ENCODE results near the gene NPY4R2. TPM values are rescaled to one million over a fixed set of nuclear protein-coding genes. Genes with fewer than 3 reads are reported as not detected.
"Not testable (repeated sequence)": the region's sequence is repeated elsewhere in the genome, so short reads cannot be mapped to it uniquely, and the experiment has no call there.

NPY4R2 gene
- total and polyA plus RNA-seq, 2 experiments from 2014 or later, result 0.20 TPM; not detected in 1

DNA sequence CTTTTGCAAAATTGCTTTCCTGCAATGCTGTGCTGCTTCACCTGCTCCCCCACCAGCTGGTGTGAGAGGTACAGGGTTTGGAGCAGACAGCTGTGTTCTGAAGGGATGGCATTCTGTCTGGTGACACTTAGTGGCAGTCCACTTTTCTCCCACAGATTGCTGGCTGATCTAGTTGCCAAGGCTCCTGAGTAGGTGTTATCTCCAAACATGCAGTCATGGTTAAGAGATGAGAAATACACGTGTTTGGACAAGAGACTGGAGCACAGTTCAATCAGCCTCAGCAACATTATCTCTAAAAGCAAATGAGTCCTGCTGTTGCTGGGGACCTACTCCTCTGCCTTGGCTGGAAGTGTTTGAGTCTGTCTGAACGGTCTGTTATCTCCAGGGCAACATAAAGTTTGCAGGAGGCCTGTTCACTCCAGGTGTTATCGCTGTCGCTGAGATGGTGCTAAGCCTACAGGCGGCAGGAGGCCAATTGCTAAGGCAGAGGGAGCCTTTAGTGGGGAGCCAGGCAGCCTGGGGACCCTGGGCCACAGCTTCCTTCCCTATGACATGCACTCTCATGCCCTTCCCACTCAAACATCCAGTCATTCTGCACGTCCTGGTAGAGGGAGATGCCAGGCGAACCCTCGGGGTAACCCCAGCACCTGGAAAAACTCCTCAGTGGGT lies 24.0 kb downstream of the NPY4R2 start:
- H3K27ac ChIP-seq, result peak overlapping the region; percentile 34
- not testable (repeated sequence) for H2AFZ ChIP-seq; H3K27me3 ChIP-seq; H3K36me3 ChIP-seq (replicated peaks; ENCODE audit: insufficient read depth, low read depth); H3K79me2 ChIP-seq; H3K4me3 ChIP-seq; H3K9me3 ChIP-seq (ENCODE audit: low read depth); H4K20me1 ChIP-seq (ENCODE audit: insufficient read depth, poor library complexity, severe bottlenecking); H3K9me2 ChIP-seq (replicated peaks; ENCODE audit: insufficient read depth); H3K4me2 ChIP-seq; H3K4me1 ChIP-seq (ENCODE audit: insufficient read depth)
- DNase-seq (ENCODE audit: low spot score), result peak; percentile 53
- 30% methylated on average over 2 of the region's 8 CpGs for WGBS (ENCODE audit: low lambda C conversion rate, missing lambda C conversion rate)

- H3K4me2 ChIP-seq; H4K20me1 ChIP-seq (ENCODE audit: insufficient read depth, poor library complexity, severe bottlenecking); H3K4me1 ChIP-seq (ENCODE audit: insufficient read depth); H3K36me3 ChIP-seq (replicated peaks; ENCODE audit: insufficient read depth, low read depth); DNase-seq (ENCODE audit: low spot score); H3K27ac ChIP-seq; H3K79me2 ChIP-seq; H3K9me3 ChIP-seq (ENCODE audit: low read depth); H2AFZ ChIP-seq; H3K4me3 ChIP-seq; H3K9me2 ChIP-seq (replicated peaks; ENCODE audit: insufficient read depth); H3K27me3 ChIP-seq: not testable (repeated sequence)
- 60% methylated on average over 1 of the region's 4 CpGs for WGBS (ENCODE audit: low lambda C conversion rate, missing lambda C conversion rate)
These were observed 24.9 kb downstream of the NPY4R2 start for GRCh38 chr10:47943328-47943727.

DNA sequence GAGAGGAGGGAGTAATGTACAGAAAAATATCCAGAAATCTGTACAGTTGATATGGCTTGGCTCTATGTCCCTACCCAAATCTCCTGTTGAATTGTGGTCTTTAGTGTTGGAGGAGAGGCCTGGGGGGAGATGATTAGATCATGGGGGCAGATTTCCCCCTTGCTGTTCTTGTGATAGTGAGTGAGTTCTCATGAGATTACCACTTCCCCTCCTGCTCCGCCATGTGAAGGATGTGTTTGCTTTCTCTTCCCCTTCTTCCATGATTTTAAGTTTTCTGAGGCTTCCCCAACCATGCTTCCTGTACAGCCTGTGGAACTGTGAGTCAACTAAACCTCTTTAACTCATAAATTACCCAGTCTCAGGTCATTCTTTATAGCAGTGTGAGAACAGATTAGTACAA lies 29.0 kb downstream of the NPY4R2 start:
- H3K4me3 ChIP-seq; H3K27ac ChIP-seq; H3K36me3 ChIP-seq (replicated peaks; ENCODE audit: insufficient read depth, low read depth); H3K27me3 ChIP-seq; H4K20me1 ChIP-seq (ENCODE audit: insufficient read depth, poor library complexity, severe bottlenecking); DNase-seq (ENCODE audit: low spot score); H3K4me2 ChIP-seq; H3K9me2 ChIP-seq (replicated peaks; ENCODE audit: insufficient read depth); H3K9me3 ChIP-seq (ENCODE audit: low read depth); H3K79me2 ChIP-seq; H2AFZ ChIP-seq; H3K4me1 ChIP-seq (ENCODE audit: insufficient read depth): not testable (repeated sequence)
- 96% methylated on average over 1 of the region's 1 CpG for WGBS (ENCODE audit: low lambda C conversion rate, missing lambda C conversion rate)

DNA sequence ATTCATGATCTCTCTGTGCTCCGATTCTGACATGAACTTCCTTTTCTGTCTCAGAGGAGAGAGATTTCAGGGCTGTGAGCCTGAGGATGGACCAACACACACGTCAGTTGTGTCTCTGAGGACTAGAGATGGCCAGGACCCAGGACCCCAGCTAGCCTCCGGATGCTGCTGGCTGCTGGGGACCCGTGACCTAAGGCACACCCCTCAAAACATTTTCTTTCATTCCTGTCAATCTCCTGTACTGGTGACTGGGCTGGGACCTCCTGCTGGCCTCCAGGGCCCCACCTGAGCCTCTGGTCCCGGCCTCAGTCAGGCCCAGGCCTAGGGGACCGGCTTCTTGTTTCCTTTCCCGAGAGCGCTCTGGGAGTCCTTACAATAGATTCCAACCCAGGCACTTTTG lies 38.7 kb downstream of the NPY4R2 start:
- H4K20me1 ChIP-seq (ENCODE audit: insufficient read depth, poor library complexity, severe bottlenecking); H3K4me1 ChIP-seq (ENCODE audit: insufficient read depth); H3K36me3 ChIP-seq (replicated peaks; ENCODE audit: insufficient read depth, low read depth); H3K4me2 ChIP-seq; H3K4me3 ChIP-seq; DNase-seq (ENCODE audit: low spot score); H2AFZ ChIP-seq; H3K9me3 ChIP-seq (ENCODE audit: low read depth); H3K27me3 ChIP-seq; H3K9me2 ChIP-seq (replicated peaks; ENCODE audit: insufficient read depth); H3K79me2 ChIP-seq; H3K27ac ChIP-seq: not testable (repeated sequence)
- 91% methylated on average over 8 of the region's 8 CpGs for WGBS (ENCODE audit: low lambda C conversion rate, missing lambda C conversion rate)

- not testable (repeated sequence) for H3K9me3 ChIP-seq (ENCODE audit: low read depth); H3K9me2 ChIP-seq (replicated peaks; ENCODE audit: insufficient read depth); H3K79me2 ChIP-seq; H3K27ac ChIP-seq; DNase-seq (ENCODE audit: low spot score); H3K27me3 ChIP-seq; H3K4me3 ChIP-seq; H3K36me3 ChIP-seq (replicated peaks; ENCODE audit: insufficient read depth, low read depth); H3K4me1 ChIP-seq (ENCODE audit: insufficient read depth); H4K20me1 ChIP-seq (ENCODE audit: insufficient read depth, poor library complexity, severe bottlenecking); H2AFZ ChIP-seq; H3K4me2 ChIP-seq
- WGBS (ENCODE audit: low lambda C conversion rate, missing lambda C conversion rate), result 90% methylated on average over 4 of the region's 5 CpGs
These were observed 41.2 kb downstream of the NPY4R2 start for GRCh38 chr10:47959677-47960076.

DNA sequence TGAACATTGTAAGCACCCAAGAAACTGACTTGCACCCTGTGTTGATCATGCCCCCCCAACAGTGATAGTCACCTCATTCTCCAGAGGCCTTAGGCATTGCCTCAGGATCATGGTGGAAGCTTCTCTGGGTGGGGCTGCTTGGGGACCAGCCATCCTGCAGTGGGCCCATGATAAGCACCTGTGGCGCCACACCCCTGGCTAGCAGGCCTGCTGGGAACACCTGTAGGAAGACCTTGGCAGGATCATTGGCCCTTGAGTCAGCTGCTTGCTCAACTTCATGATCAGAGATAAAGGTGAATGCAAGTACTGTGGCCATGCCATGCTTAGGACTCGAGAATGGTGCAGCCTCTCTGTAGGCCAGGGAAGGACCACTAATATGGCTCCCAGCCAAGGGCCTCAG lies 42.2 kb downstream of the NPY4R2 start:
- no CpG with 5 or more reads among the region's 2 CpGs for WGBS (ENCODE audit: low lambda C conversion rate, missing lambda C conversion rate)
- not testable (repeated sequence) for H2AFZ ChIP-seq; DNase-seq (ENCODE audit: low spot score); H3K4me2 ChIP-seq; H3K36me3 ChIP-seq (replicated peaks; ENCODE audit: insufficient read depth, low read depth); H3K9me2 ChIP-seq (replicated peaks; ENCODE audit: insufficient read depth); H3K4me1 ChIP-seq (ENCODE audit: insufficient read depth); H3K27ac ChIP-seq; H3K4me3 ChIP-seq; H3K27me3 ChIP-seq; H4K20me1 ChIP-seq (ENCODE audit: insufficient read depth, poor library complexity, severe bottlenecking); H3K79me2 ChIP-seq; H3K9me3 ChIP-seq (ENCODE audit: low read depth)

- WGBS (ENCODE audit: low lambda C conversion rate, missing lambda C conversion rate), result no CpG with 5 or more reads among the region's 5 CpGs
- H4K20me1 ChIP-seq (ENCODE audit: insufficient read depth, poor library complexity, severe bottlenecking); H3K4me3 ChIP-seq; H3K4me1 ChIP-seq (ENCODE audit: insufficient read depth); H3K27me3 ChIP-seq; H3K27ac ChIP-seq; H3K9me3 ChIP-seq (ENCODE audit: low read depth); H3K79me2 ChIP-seq; H3K9me2 ChIP-seq (replicated peaks; ENCODE audit: insufficient read depth); H3K36me3 ChIP-seq (replicated peaks; ENCODE audit: insufficient read depth, low read depth); DNase-seq (ENCODE audit: low spot score); H2AFZ ChIP-seq; H3K4me2 ChIP-seq: not testable (repeated sequence)
These were observed 44.3 kb downstream of the NPY4R2 start for GRCh38 chr10:47962785-47963184.

DNA sequence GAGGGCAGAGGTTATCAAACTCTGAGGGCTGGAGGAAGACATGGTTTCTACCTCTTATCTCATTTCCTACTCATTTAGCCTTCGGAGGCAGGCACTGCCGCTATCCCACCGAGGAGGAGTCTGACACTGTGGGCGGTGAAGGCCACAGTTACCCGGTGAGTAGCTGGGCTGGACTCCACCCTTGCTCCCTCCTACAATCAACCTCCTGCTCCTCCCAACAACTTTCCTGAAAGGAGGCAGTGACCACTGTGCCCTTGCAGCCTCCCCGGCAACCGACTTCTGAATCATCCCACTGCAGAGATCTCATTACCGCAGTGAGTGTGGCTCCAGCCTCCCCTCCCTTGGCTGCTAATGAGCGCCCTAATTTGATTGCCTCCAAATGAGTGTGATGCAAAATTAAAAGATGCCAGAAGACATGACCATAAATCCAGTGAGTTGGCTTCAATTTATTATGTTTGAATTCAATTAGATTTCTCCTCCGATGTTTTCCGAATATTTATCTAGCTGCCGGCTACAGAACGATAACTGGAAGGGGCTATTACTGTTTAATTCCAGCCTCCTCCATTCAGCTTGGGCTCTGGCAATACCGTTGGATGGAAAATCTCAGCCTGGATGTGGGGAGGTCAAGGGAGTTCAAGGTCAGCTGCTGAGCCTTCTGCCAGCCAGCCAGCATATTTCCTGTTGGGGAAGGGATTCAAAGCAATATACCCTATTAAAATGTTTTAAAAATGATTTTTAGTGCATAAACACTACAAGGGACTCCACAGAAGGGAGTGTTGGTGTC lies 46.0 kb downstream of the NPY4R2 start:
- H4K20me1 ChIP-seq (ENCODE audit: insufficient read depth, poor library complexity, severe bottlenecking); H3K36me3 ChIP-seq (replicated peaks; ENCODE audit: insufficient read depth, low read depth); H3K9me2 ChIP-seq (replicated peaks; ENCODE audit: insufficient read depth); DNase-seq (ENCODE audit: low spot score); H3K79me2 ChIP-seq; H3K27ac ChIP-seq; H2AFZ ChIP-seq; H3K4me2 ChIP-seq; H3K9me3 ChIP-seq (ENCODE audit: low read depth); H3K4me1 ChIP-seq (ENCODE audit: insufficient read depth); H3K27me3 ChIP-seq; H3K4me3 ChIP-seq: not testable (repeated sequence)
- WGBS (ENCODE audit: low lambda C conversion rate, missing lambda C conversion rate), result 46% methylated on average over 5 of the region's 14 CpGs

- H3K4me3 ChIP-seq; H2AFZ ChIP-seq; H3K27me3 ChIP-seq; H3K4me2 ChIP-seq; DNase-seq (ENCODE audit: low spot score); H3K36me3 ChIP-seq (replicated peaks; ENCODE audit: insufficient read depth, low read depth); H3K4me1 ChIP-seq (ENCODE audit: insufficient read depth); H4K20me1 ChIP-seq (ENCODE audit: insufficient read depth, poor library complexity, severe bottlenecking); H3K27ac ChIP-seq; H3K9me2 ChIP-seq (replicated peaks; ENCODE audit: insufficient read depth); H3K9me3 ChIP-seq (ENCODE audit: low read depth); H3K79me2 ChIP-seq: not testable (repeated sequence)
- WGBS (ENCODE audit: low lambda C conversion rate, missing lambda C conversion rate), result 80% methylated on average over 6 of the region's 6 CpGs
These were observed 50.5 kb downstream of the NPY4R2 start for GRCh38 chr10:47968988-47969387.
